Vagina (tissue), 2 donors: ENCODE results near the gene CBY3.

Experiments used
- POLR2A ChIP-seq, 2 donors: fragments of 450-650 bp; IDR thresholded peaks; one replicate each; pipeline ENCODE4 v1.6.1; 2017; ENCODE audit warnings: antibody characterized with exemption in 2 of 2, mild to moderate bottlenecking in 2 of 2, moderate library complexity in 2 of 2
- POLR2AphosphoS5 ChIP-seq, 2 donors: sonication (generic); formaldehyde crosslinking; IDR thresholded peaks; one replicate each; pipeline ENCODE4 v1.9.0; 2017; ENCODE audit warnings: antibody characterized with exemption in 2 of 2, mild to moderate bottlenecking in 2 of 2, low read depth in 1 of 2; ENCODE audit not compliant: insufficient read depth in 1 of 2
- TF ChIP-seq, protein P1 (sequence below), 3 experiments: fragments of 450-650 bp in 2 of 3; fragments of 200-600 bp in 1 of 3; sonication (generic) in 1 of 3; IDR thresholded peaks; one replicate each; pipeline ENCODE4 v1.5.1; 2017 to 2019; ENCODE audit warnings: antibody characterized with exemption in 3 of 3, mild to moderate bottlenecking in 2 of 3, moderate library complexity in 2 of 3

DNA sequence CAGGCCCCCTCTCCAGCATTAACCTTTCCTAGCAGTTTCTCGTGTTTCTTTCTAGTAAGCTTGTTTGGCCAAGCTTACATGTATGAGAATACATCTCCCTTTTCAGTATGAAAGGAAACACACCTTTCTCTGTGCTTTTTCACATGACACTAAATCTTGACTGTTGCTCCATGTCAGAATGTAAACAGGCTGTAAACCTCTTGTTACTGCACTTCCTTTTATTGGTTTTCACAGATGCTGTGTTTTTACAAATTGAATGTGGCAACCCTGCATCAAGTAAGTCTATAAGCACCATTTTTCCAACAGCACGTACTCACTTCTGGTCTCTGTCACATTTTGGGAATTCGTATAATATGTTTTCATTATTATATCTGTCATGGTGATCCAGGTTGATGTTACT is 15.8 kb upstream of the CBY3 start:
- TF ChIP-seq POLR2A (IDR thresholded peaks at IDR 0.05) (no peak), POLR2AphosphoS5 (IDR thresholded peaks at IDR 0.05; ENCODE audit: insufficient read depth in 1 of 2, low read depth in 1 of 2) (no peak)
- TF ChIP-seq, protein P1, sequence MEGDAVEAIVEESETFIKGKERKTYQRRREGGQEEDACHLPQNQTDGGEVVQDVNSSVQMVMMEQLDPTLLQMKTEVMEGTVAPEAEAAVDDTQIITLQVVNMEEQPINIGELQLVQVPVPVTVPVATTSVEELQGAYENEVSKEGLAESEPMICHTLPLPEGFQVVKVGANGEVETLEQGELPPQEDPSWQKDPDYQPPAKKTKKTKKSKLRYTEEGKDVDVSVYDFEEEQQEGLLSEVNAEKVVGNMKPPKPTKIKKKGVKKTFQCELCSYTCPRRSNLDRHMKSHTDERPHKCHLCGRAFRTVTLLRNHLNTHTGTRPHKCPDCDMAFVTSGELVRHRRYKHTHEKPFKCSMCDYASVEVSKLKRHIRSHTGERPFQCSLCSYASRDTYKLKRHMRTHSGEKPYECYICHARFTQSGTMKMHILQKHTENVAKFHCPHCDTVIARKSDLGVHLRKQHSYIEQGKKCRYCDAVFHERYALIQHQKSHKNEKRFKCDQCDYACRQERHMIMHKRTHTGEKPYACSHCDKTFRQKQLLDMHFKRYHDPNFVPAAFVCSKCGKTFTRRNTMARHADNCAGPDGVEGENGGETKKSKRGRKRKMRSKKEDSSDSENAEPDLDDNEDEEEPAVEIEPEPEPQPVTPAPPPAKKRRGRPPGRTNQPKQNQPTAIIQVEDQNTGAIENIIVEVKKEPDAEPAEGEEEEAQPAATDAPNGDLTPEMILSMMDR (IDR thresholded peaks at IDR 0.05) = no peak
